HepG2 (cell line): Measurements from ENCODE around the gene NT5C. TPM values are rescaled to one million over a fixed set of nuclear protein-coding genes. Genes with fewer than 3 reads are reported as not detected.

ENCODE experiments used
- ATAC-seq: fragments of 200-7000 bp; cut with Tn5 transposase; 3 replicates; pipeline ENCODE4 v1.9.1; 2020; ENCODE audit warnings: mild to moderate bottlenecking, moderate library complexity
- BruUV-seq: library from RNA; stranded (reverse); fragments of 400-500 nt; replicated peaks from 2 replicates; lab custom pipeline; 2021; lab: Mats Ljungman, UMichigan
- CTCF ChIA-PET: fragments of 300-600 bp; formaldehyde crosslinking; extraction: SDS; loops from one replicate; lab custom pipeline; 2021; ENCODE audit warnings: low total read pairs, inconsistent platforms, low intra/inter-chr PET ratio; lab: Yijun Ruan, JAX
- POLR2A ChIA-PET: fragments of 350-600 bp; sonication (Branson Sonifier 250); formaldehyde crosslinking; loops from one replicate; lab custom pipeline; 2020; ENCODE audit warnings: antibody characterized with exemption, inconsistent platforms; lab: Yijun Ruan, JAX
- DNase-seq: peaks from one replicate; pipeline ENCODE4 v3.0.0-alpha.2; 2015; ENCODE audit warnings: low spot score
- FAIRE-seq: peaks from 3 replicates; lab custom pipeline; 2011; peaks lifted over from hg19 to GRCh38; lab: Jason Lieb, UNC
- H2AFZ ChIP-seq: one replicate; pipeline ENCODE4 v1.6.1; 2011; ENCODE audit warnings: low read length, inconsistent platforms
- H3K27ac ChIP-seq: fragments of 300-600 bp; 3 replicates; pipeline ENCODE4 v1.8.0; 2011; ENCODE audit warnings: mixed run types, mild to moderate bottlenecking, mixed read lengths, low read length, inconsistent platforms; ENCODE audit not compliant: insufficient read depth; ENCODE audit errors: extremely low read length
- H3K27me3 ChIP-seq, 2 experiments: fragments of 200-600 bp in 1 of 2; 2 replicates in 1 of 2; 3 replicates in 1 of 2; pipeline versions ENCODE4 v1.6.0 to v1.8.0; 2011; ENCODE audit warnings: low read length in 2 of 2, mild to moderate bottlenecking in 2 of 2, moderate library complexity in 2 of 2, inconsistent platforms in 1 of 2; ENCODE audit not compliant: insufficient read depth in 2 of 2, control insufficient read depth in 1 of 2
- H3K36me3 ChIP-seq, 2 experiments: fragments of 200-600 bp in 1 of 2; replicated peaks in 1 of 2; 2 replicates in 1 of 2; 3 replicates in 1 of 2; pipeline versions ENCODE4 v1.5.1 to v1.8.0; 2011; ENCODE audit warnings: low read length in 2 of 2, inconsistent platforms in 1 of 2; ENCODE audit not compliant: insufficient read depth in 2 of 2, control insufficient read depth in 1 of 2
- H3K4me1 ChIP-seq: 2 replicates; pipeline ENCODE4 v1.5.1; 2012; ENCODE audit warnings: low read length, inconsistent platforms; ENCODE audit not compliant: insufficient read depth
- H3K4me2 ChIP-seq: 2 replicates; pipeline ENCODE4 v1.6.0; 2011; ENCODE audit warnings: low read depth, low read length, inconsistent platforms
- H3K4me3 ChIP-seq, 3 experiments: fragments of 200-600 bp in 1 of 3; sonication (generic), shearing (Covaris generic) in 1 of 3; replicated peaks in 1 of 3; 2 replicates each; pipeline ENCODE4 v1.5.1; 2011 to 2016; ENCODE audit warnings: low read length in 3 of 3, inconsistent platforms in 2 of 3, low read depth in 2 of 3, mild to moderate bottlenecking in 2 of 3, control low read depth in 1 of 3, mixed read lengths in 1 of 3; ENCODE audit not compliant: insufficient read depth in 1 of 3
- H3K79me2 ChIP-seq: one replicate; pipeline ENCODE4 v1.6.1; 2011; ENCODE audit warnings: low read length, inconsistent platforms; ENCODE audit not compliant: insufficient read depth
- H3K9ac ChIP-seq: 2 replicates; pipeline ENCODE4 v1.6.0; 2011; ENCODE audit warnings: mild to moderate bottlenecking, low read depth, low read length, inconsistent platforms; ENCODE audit not compliant: insufficient read depth
- H3K9me3 ChIP-seq: 2 replicates; pipeline ENCODE4 v1.5.1; 2012; ENCODE audit warnings: mild to moderate bottlenecking, low read length
- H4K20me1 ChIP-seq: 2 replicates; pipeline ENCODE4 v1.6.0; 2011; ENCODE audit warnings: inconsistent platforms, mild to moderate bottlenecking, low read length, moderate library complexity; ENCODE audit not compliant: insufficient read depth
- CREB1 ChIP-seq, 2 experiments: fragments of 450-650 bp in 1 of 2; IDR thresholded peaks; 2 replicates each; pipeline ENCODE4 v1.6.1; 2016 to 2017; ENCODE audit warnings: control low read depth in 1 of 2, mild to moderate bottlenecking in 1 of 2, missing compliant biosample characterization in 1 of 2, missing genetic modification characterization in 1 of 2
- FOSL2 ChIP-seq: sonication (generic); formaldehyde crosslinking; IDR thresholded peaks from 2 replicates; pipeline ENCODE4 v1.4.0; 2020; ENCODE audit warnings: missing genetic modification reagents
- HNRNPL ChIP-seq: fragments of 200-400 bp; formaldehyde crosslinking; IDR thresholded peaks from 2 replicates; pipeline ENCODE4 v1.6.1; 2017; ENCODE audit warnings: mild to moderate bottlenecking, low read depth, low read length
- ISX ChIP-seq: sonication (generic); formaldehyde crosslinking; conservative IDR thresholded peaks from 2 replicates; pipeline ENCODE4 v1.5.0; 2020; ENCODE audit warnings: missing genetic modification reagents
- KDM3A ChIP-seq: IDR thresholded peaks from 2 replicates; pipeline ENCODE4 v1.6.1; 2018; ENCODE audit warnings: low read depth, missing compliant biosample characterization
- MIXL1 ChIP-seq: IDR thresholded peaks from 2 replicates; pipeline ENCODE4 v1.6.1; 2016
- WGBS: methylation state at CpG from one replicate; pipeline ENCODE4 v1.1.6; 2017; ENCODE audit warnings: low lambda C conversion rate; 5-methylcytosine and 5-hydroxymethylcytosine counted together
- in situ Hi-C: cut with HindIII; loops from 2 replicates; pipeline ENCODE4 v1.10.0; 2017; ENCODE audit warnings: low pct_unique_long_range_greater_than_20kb; ENCODE audit not compliant: extremely low pct_ligation_motif_present
- intact Hi-C: fragments of 100-400 bp; cut with micrococcal nuclease; formaldehyde crosslinking; loops from one replicate; pipeline ENCODE4 v1.10.0; 2022; ENCODE audit not compliant: unreplicated experiment
- polyA plus RNA-seq, 8 experiments: library from polyadenylated mRNA; depleted of rRNA in 3 of 8; stranded (reverse) in 7 of 8; unstranded in 1 of 8; fragments of >200 nt; fragmentation: Illumina TruSeq in 4 of 8; extraction: Trizol in 4 of 8; gene quantifications; 2 replicates each; pipeline versions ENCODE4 v1.2.1 to v1.2.3, GENCODE V29; 2011 to 2016; ENCODE audit warnings: low read depth in 4 of 8, missing spikeins in 1 of 8, mixed read lengths in 1 of 8; ENCODE audit not compliant: insufficient read depth in 1 of 8
- total RNA-seq, 5 experiments: library from RNA; depleted of rRNA; stranded (reverse); fragments of >200 nt; fragmentation: Illumina TruSeq; extraction: Trizol; gene quantifications; 2 replicates each; pipeline ENCODE4 v1.2.3, GENCODE V29; 2016; ENCODE audit warnings: low read depth in 1 of 5
- TF ChIP-seq, protein P1 (sequence below): sonication (generic); formaldehyde crosslinking; IDR thresholded peaks from 2 replicates; pipeline ENCODE4 v1.4.0; 2020; ENCODE audit warnings: missing genetic modification reagents, mild to moderate bottlenecking, borderline replicate concordance
- TF ChIP-seq, protein P2 (sequence below): sonication (generic); formaldehyde crosslinking; IDR thresholded peaks from 2 replicates; pipeline ENCODE4 v1.4.0; 2020; ENCODE audit warnings: missing genetic modification reagents
- TF ChIP-seq, protein P3 (sequence below): sonication (generic); formaldehyde crosslinking; IDR thresholded peaks from 2 replicates; pipeline ENCODE4 v1.9.0; 2022; ENCODE audit warnings: low read depth, missing genetic modification reagents
- TF ChIP-seq, protein P4 (sequence below): sonication (generic); formaldehyde crosslinking; IDR thresholded peaks from 2 replicates; pipeline ENCODE4 v1.5.1; 2020; ENCODE audit warnings: mild to moderate bottlenecking, missing genetic modification reagents, moderate library complexity

Gene NT5C
- total and polyA plus RNA-seq, 2 of the 13 experiments (the other 11 are each of a cell fraction or from before 2014, with no cell fraction given): 42.8 to 48.6 TPM

DNA sequence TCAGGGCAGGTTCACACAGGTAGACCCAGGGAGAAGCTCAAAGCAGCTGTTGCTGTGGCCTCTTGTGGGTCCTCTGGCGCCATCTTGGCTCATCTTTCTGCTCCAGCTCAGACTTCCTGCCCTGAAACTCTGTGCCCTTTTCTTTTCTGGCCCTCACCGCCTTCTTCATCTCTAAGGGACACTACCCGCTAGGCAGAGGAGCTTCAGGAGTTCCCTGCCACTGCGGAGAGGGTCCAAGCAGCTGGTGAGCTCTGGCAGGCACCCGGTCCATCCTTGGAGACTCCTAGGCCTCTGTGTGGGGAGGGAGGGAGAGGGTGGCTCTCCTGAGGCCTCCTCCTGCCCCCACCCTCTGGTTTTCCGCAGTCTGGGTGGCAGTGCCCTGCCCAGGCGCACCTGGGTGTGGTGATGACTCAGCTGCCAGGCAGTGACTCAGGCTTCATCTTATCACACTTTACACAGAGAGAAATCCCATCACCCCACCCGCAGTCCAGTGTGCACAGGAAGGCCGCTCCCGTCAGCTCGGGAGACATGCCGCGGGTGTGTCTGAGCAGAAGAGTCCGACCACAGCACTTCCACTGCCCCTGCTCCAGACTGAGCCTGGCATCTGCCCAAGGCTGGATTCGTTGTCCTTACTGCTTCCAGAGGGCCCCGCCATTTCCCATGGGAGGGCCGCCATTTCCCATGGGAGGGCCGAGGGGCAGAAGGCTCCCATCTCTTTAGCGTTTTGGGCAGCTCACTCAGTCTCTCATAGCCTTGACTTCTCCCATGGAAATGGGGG, 7.3 kb downstream of the NT5C start:
- 90% methylated on average over 16 of the region's 19 CpGs for WGBS
- H3K4me3 ChIP-seq: no peak overlapping the region
- ATAC-seq (peak; percentile 37), FAIRE-seq (no peak), DNase-seq (peak; percentile 48)
- intact Hi-C loops (no loop called here), in situ Hi-C loops (no loop called here)
- no TSS peak for BruUV-seq
- H3K27me3 ChIP-seq: no peaks in the 10 kb centered on the region
- CTCF ChIA-PET: no interaction called here
- H3K36me3 ChIP-seq: peaks cover 2 to 7% of the 10 kb centered on the region in 2 experiments; a peak in 3 of 5 replicates
- no peaks in the 10 kb centered on the region for H4K20me1 ChIP-seq
- H3K4me1 ChIP-seq: 0 out of 2 replicates have a peak, but pooled peaks cover 8% of the 10 kb centered on the region
- H3K79me2 ChIP-seq: no peaks in the 10 kb centered on the region
- POLR2A ChIA-PET: interaction anchor here (0.5 to 1.5 kb wide), 6 partner anchors 10 to 179 kb away, joined by 3 to 5 read pairs (median 4); no protein-coding TSS in a partner anchor
- H2AFZ ChIP-seq: no peak overlapping the region
- no peak overlapping the region for H3K4me2 ChIP-seq
- H3K27ac ChIP-seq: no peak overlapping the region
- no peak overlapping the region for H3K9ac ChIP-seq
- no peaks in the 10 kb centered on the region for H3K9me3 ChIP-seq
- TF ChIP-seq, protein P1, sequence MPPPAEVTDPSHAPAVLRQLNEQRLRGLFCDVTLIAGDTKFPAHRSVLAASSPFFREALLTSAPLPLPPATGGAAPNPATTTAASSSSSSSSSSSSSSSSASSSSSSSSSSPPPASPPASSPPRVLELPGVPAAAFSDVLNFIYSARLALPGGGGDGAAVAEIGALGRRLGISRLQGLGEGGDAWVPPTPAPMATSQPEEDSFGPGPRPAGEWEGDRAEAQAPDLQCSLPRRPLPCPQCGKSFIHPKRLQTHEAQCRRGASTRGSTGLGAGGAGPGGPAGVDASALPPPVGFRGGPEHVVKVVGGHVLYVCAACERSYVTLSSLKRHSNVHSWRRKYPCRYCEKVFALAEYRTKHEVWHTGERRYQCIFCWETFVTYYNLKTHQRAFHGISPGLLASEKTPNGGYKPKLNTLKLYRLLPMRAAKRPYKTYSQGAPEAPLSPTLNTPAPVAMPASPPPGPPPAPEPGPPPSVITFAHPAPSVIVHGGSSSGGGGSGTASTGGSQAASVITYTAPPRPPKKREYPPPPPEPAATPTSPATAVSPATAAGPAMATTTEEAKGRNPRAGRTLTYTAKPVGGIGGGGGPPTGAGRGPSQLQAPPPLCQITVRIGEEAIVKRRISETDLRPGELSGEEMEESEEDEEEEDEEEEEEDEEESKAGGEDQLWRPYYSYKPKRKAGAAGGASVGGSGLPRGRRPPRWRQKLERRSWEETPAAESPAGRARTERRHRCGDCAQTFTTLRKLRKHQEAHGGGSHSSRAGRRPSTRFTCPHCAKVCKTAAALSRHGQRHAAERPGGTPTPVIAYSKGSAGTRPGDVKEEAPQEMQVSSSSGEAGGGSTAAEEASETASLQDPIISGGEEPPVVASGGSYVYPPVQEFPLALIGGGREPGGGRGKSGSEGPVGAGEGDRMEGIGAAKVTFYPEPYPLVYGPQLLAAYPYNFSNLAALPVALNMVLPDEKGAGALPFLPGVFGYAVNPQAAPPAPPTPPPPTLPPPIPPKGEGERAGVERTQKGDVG: peak; percentile 83; the same call in 1 of the 2 replicates
- TF ChIP-seq, protein P2, sequence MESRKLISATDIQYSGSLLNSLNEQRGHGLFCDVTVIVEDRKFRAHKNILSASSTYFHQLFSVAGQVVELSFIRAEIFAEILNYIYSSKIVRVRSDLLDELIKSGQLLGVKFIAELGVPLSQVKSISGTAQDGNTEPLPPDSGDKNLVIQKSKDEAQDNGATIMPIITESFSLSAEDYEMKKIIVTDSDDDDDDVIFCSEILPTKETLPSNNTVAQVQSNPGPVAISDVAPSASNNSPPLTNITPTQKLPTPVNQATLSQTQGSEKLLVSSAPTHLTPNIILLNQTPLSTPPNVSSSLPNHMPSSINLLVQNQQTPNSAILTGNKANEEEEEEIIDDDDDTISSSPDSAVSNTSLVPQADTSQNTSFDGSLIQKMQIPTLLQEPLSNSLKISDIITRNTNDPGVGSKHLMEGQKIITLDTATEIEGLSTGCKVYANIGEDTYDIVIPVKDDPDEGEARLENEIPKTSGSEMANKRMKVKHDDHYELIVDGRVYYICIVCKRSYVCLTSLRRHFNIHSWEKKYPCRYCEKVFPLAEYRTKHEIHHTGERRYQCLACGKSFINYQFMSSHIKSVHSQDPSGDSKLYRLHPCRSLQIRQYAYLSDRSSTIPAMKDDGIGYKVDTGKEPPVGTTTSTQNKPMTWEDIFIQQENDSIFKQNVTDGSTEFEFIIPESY: peak; percentile 96
- TF ChIP-seq CREB1 (IDR thresholded peaks at IDR 0.05) (no peak), CREB1 (CRISPR knock-in tag; IDR thresholded peaks at IDR 0.05) (0 out of 2 replicates have a peak, but pooled peaks have one; percentile 19), FOSL2 (CRISPR knock-in tag) (peak; percentile 92), ISX (CRISPR knock-in tag) (no peak), KDM3A (CRISPR knock-in tag) (no peak), MIXL1 (CRISPR knock-in tag) (no peak), HNRNPL (peak; percentile 99)
- TF ChIP-seq, protein P3, sequence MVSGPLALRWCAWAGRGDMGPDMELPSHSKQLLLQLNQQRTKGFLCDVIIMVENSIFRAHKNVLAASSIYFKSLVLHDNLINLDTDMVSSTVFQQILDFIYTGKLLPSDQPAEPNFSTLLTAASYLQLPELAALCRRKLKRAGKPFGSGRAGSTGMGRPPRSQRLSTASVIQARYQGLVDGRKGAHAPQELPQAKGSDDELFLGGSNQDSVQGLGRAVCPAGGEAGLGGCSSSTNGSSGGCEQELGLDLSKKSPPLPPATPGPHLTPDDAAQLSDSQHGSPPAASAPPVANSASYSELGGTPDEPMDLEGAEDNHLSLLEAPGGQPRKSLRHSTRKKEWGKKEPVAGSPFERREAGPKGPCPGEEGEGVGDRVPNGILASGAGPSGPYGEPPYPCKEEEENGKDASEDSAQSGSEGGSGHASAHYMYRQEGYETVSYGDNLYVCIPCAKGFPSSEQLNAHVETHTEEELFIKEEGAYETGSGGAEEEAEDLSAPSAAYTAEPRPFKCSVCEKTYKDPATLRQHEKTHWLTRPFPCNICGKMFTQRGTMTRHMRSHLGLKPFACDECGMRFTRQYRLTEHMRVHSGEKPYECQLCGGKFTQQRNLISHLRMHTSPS: peak; percentile 90
- TF ChIP-seq, protein P4, sequence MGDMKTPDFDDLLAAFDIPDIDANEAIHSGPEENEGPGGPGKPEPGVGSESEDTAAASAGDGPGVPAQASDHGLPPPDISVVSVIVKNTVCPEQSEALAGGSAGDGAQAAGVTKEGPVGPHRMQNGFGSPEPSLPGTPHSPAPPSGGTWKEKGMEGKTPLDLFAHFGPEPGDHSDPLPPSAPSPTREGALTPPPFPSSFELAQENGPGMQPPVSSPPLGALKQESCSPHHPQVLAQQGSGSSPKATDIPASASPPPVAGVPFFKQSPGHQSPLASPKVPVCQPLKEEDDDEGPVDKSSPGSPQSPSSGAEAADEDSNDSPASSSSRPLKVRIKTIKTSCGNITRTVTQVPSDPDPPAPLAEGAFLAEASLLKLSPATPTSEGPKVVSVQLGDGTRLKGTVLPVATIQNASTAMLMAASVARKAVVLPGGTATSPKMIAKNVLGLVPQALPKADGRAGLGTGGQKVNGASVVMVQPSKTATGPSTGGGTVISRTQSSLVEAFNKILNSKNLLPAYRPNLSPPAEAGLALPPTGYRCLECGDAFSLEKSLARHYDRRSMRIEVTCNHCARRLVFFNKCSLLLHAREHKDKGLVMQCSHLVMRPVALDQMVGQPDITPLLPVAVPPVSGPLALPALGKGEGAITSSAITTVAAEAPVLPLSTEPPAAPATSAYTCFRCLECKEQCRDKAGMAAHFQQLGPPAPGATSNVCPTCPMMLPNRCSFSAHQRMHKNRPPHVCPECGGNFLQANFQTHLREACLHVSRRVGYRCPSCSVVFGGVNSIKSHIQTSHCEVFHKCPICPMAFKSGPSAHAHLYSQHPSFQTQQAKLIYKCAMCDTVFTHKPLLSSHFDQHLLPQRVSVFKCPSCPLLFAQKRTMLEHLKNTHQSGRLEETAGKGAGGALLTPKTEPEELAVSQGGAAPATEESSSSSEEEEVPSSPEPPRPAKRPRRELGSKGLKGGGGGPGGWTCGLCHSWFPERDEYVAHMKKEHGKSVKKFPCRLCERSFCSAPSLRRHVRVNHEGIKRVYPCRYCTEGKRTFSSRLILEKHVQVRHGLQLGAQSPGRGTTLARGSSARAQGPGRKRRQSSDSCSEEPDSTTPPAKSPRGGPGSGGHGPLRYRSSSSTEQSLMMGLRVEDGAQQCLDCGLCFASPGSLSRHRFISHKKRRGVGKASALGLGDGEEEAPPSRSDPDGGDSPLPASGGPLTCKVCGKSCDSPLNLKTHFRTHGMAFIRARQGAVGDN: peak; percentile 11; the same call in 1 of the 2 replicates
